Peyer's patch (tissue), 4 donors: ENCODE results near the gene SLC22A1.

Source experiments
- CTCF ChIP-seq, 6 experiments: fragments of 450-650 bp in 4 of 6; fragments of 200-600 bp in 2 of 6; sonication (generic) in 1 of 6; IDR thresholded peaks; one replicate each; pipeline ENCODE4 v1.5.1; 2017 to 2019; ENCODE audit warnings: antibody characterized with exemption in 6 of 6, mild to moderate bottlenecking in 3 of 6, moderate library complexity in 1 of 6
- POLR2A ChIP-seq, 2 donors: fragments of 450-650 bp; IDR thresholded peaks; one replicate each; pipeline ENCODE4 v1.5.1; 2017; ENCODE audit warnings: antibody characterized with exemption in 2 of 2, mild to moderate bottlenecking in 2 of 2, moderate library complexity in 2 of 2

DNA sequence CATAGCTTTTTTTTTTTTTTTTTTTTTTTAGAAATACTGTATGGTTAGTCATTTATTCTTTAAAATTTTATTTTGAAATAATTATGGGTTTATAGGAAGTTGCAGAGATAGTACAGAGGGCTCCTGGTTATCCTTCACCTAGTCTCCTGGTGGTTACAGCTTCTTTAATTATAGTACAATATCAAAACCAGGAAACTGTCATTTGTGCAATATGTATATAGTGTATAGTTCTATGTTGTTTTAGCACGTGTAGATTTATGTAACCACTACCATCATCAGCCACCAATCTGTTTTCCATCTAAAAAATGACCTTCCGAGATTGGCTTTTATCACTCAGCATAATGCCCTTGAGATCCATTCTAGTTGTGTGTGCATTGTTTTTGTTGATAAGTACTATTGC, 82.3 kb downstream of the SLC22A1 start:
- TF ChIP-seq POLR2A (IDR thresholded peaks at IDR 0.05), result no peak
- no peak for TF ChIP-seq CTCF (IDR thresholded peaks at IDR 0.05)
